ENCODE results near the gene CASP5. TPM values are rescaled to one million over a fixed set of nuclear protein-coding genes. Genes with fewer than 3 reads are reported as not detected.
A peak's percentile ranks its signal among the peaks of the same experiment; 100 is the strongest.

CASP5 gene
- total and polyA plus RNA-seq, 4 donors: 0.41 to 16.3 (median 1.8) TPM

DNA sequence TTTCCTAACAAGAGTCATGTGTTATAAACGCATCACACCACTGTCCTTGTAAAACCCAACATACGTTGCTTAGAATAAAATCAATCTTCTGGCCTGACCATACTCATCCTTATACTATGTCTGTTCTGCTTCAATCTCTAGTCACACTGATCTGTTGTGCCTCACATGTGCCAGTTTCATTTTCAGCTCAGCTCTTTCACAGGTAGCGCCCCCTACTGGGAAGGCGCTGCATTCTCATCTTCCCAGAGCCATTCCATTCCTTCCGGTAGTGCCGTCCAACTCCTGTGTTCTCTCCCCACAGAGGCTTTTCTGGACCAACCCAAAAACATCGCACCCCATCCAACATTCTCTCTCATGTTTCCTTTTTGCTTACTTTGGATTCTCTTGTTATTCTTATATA is 22.2 kb downstream of the CASP5 start:
- no peak overlapping the region for H3K27ac ChIP-seq (ENCODE audit: low read depth in 1 of 2, low read length in 1 of 2)
- H3K9me3 ChIP-seq (ENCODE audit: control insufficient read depth in 4 of 4, insufficient read depth in 3 of 4, low read length in 3 of 4): no peaks in the 10 kb centered on the region
- ATAC-seq (ENCODE audit: insufficient read depth, low FRiP score) (peak; percentile 19), DNase-seq (no peak)
- peaks cover 0 to 2% (median 0%) of the 10 kb centered on the region in 5 donors for H3K4me1 ChIP-seq (ENCODE audit: control insufficient read depth in 5 of 5, insufficient read depth in 5 of 5, low read length in 5 of 5)
- TF ChIP-seq, protein P1, sequence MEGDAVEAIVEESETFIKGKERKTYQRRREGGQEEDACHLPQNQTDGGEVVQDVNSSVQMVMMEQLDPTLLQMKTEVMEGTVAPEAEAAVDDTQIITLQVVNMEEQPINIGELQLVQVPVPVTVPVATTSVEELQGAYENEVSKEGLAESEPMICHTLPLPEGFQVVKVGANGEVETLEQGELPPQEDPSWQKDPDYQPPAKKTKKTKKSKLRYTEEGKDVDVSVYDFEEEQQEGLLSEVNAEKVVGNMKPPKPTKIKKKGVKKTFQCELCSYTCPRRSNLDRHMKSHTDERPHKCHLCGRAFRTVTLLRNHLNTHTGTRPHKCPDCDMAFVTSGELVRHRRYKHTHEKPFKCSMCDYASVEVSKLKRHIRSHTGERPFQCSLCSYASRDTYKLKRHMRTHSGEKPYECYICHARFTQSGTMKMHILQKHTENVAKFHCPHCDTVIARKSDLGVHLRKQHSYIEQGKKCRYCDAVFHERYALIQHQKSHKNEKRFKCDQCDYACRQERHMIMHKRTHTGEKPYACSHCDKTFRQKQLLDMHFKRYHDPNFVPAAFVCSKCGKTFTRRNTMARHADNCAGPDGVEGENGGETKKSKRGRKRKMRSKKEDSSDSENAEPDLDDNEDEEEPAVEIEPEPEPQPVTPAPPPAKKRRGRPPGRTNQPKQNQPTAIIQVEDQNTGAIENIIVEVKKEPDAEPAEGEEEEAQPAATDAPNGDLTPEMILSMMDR (IDR thresholded peaks at IDR 0.05; ENCODE audit: control extremely low read depth, extremely low read depth): peak; percentile 63
- no peak overlapping the region for H3K9ac ChIP-seq (ENCODE audit: insufficient read depth in 1 of 2, low read length in 2 of 2)
- no peaks in the 10 kb centered on the region for H3K36me3 ChIP-seq (ENCODE audit: control insufficient read depth in 4 of 4, insufficient read depth in 4 of 4, low read length in 4 of 4)
- no peaks in the 10 kb centered on the region for H3K27me3 ChIP-seq (ENCODE audit: control insufficient read depth in 3 of 3, insufficient read depth in 3 of 3, low read length in 2 of 3)
- H3K4me3 ChIP-seq: no peak overlapping the region
- 86 to 92% methylated on average over 7 of the region's 7 CpGs for WGBS, 2 donors

DNA sequence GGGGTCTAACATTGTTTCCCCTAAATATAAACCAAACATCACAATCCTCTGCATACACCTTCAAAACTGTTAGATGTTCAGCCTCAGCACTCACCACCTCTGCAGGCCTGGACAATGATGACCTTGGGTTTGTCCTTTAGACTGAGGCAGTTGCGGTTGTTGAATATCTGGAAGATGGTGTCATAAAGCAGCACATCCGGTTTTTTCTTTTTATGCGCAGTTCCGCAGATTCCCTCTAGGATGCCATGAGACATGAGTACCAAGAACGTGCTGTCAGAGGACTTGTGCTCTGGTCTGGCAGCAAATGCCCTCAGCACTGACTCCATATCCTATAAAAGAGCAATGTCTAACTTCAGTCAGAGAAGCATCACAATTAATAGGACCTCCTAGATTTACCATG is 22.8 kb downstream of the CASP5 start:
- H3K27me3 ChIP-seq (ENCODE audit: control insufficient read depth in 3 of 3, insufficient read depth in 3 of 3, low read length in 2 of 3): no peaks in the 10 kb centered on the region
- TF ChIP-seq, protein P1 (IDR thresholded peaks at IDR 0.05; ENCODE audit: control extremely low read depth, extremely low read depth): no peak
- 90 to 93% methylated on average over 5 of the region's 5 CpGs for WGBS, 2 donors
- no peaks in the 10 kb centered on the region for H3K36me3 ChIP-seq (ENCODE audit: control insufficient read depth in 4 of 4, insufficient read depth in 4 of 4, low read length in 4 of 4)
- H3K4me1 ChIP-seq (ENCODE audit: control insufficient read depth in 5 of 5, insufficient read depth in 5 of 5, low read length in 5 of 5): no peaks in the 10 kb centered on the region
- DNase-seq (no peak), ATAC-seq (ENCODE audit: insufficient read depth, low FRiP score) (no peak)
- no peak overlapping the region for H3K27ac ChIP-seq (ENCODE audit: low read depth in 1 of 2, low read length in 1 of 2)
- H3K4me3 ChIP-seq: no peak overlapping the region
- no peak overlapping the region for H3K9ac ChIP-seq (ENCODE audit: insufficient read depth in 1 of 2, low read length in 2 of 2)
- H3K9me3 ChIP-seq (ENCODE audit: control insufficient read depth in 4 of 4, insufficient read depth in 3 of 4, low read length in 3 of 4): no peaks in the 10 kb centered on the region

DNA sequence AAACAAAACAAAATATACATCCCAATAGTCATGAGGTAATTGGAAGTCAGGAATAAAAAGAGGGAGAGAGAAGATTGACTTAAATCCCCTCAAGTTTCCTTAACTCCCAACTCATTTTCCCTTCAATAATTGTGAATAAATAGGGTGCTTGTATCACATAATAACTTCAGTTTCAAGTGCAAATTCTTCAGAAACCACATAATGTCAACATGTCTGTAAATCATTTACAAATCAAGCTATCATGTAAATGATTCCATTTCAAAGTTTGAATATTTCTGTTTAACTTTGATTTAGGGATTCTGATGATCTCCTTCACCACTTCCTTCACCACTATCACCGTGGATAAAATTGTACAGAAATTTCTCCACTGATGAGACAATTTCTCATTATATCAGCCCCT is 23.2 kb downstream of the CASP5 start:
- H3K4me3 ChIP-seq: no peak overlapping the region
- no peaks in the 10 kb centered on the region for H3K9me3 ChIP-seq (ENCODE audit: control insufficient read depth in 4 of 4, insufficient read depth in 3 of 4, low read length in 3 of 4)
- TF ChIP-seq, protein P1 (IDR thresholded peaks at IDR 0.05; ENCODE audit: control extremely low read depth, extremely low read depth): no peak
- H3K36me3 ChIP-seq (ENCODE audit: control insufficient read depth in 4 of 4, insufficient read depth in 4 of 4, low read length in 4 of 4): no peaks in the 10 kb centered on the region
- 57 to 70% methylated on average over 1 of the region's 1 CpG for WGBS, 2 donors
- H3K27me3 ChIP-seq (ENCODE audit: control insufficient read depth in 3 of 3, insufficient read depth in 3 of 3, low read length in 2 of 3): no peaks in the 10 kb centered on the region
- no peak overlapping the region for H3K27ac ChIP-seq (ENCODE audit: low read depth in 1 of 2, low read length in 1 of 2)
- no peak for DNase-seq
- no peak for ATAC-seq (ENCODE audit: insufficient read depth, low FRiP score)
- H3K4me1 ChIP-seq (ENCODE audit: control insufficient read depth in 5 of 5, insufficient read depth in 5 of 5, low read length in 5 of 5): no peaks in the 10 kb centered on the region
- H3K9ac ChIP-seq (ENCODE audit: insufficient read depth in 1 of 2, low read length in 2 of 2): no peak overlapping the region

DNA sequence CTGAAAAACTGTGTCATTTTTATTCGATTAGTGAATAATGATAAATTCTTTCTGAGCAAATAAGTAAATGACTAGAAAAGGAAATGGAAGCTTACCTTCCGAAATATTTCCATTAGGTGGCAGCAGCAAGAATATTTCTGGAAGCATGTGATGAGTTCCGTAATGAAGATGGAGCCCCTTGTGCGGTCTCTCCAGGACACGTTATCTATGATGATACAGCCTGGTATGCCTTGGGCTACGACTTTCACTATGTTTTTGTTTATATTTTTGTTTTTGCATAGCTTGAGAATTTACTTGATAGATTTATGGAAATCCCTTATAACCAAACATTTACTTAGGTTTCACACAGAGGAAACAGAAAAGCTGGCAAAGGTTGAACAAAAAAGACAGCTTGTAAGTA is 25.7 kb downstream of the CASP5 start:
- Histone ChIP-seq H3K9ac (ENCODE audit: insufficient read depth in 1 of 2, low read length in 2 of 2) (no peak overlapping the region), H3K4me3 (no peak overlapping the region), H3K4me1 (ENCODE audit: control insufficient read depth in 5 of 5, insufficient read depth in 5 of 5, low read length in 5 of 5) (no peaks in the 10 kb centered on the region), H3K9me3 (ENCODE audit: control insufficient read depth in 4 of 4, insufficient read depth in 3 of 4, low read length in 3 of 4) (no peaks in the 10 kb centered on the region), H3K36me3 (ENCODE audit: control insufficient read depth in 4 of 4, insufficient read depth in 4 of 4, low read length in 4 of 4) (no peaks in the 10 kb centered on the region), H3K27ac (ENCODE audit: low read depth in 1 of 2, low read length in 1 of 2) (no peak overlapping the region), H3K27me3 (ENCODE audit: control insufficient read depth in 3 of 3, insufficient read depth in 3 of 3, low read length in 2 of 3) (no peaks in the 10 kb centered on the region)
- no peak for ATAC-seq (ENCODE audit: insufficient read depth, low FRiP score)
- TF ChIP-seq, protein P1 (IDR thresholded peaks at IDR 0.05; ENCODE audit: control extremely low read depth, extremely low read depth): no peak
- WGBS, 2 donors: 82 to 90% methylated on average over 6 of the region's 6 CpGs
- DNase-seq: no peak

Measured in lung (tissue), 12 donors.